DMS79 (cell line): ENCODE results near the gene ZNF865.

Experiments used
- DNase-seq: peaks from one replicate; lab custom pipeline; 2025; lab: John Stamatoyannopoulos, UW

ZNF865 gene

DNA sequence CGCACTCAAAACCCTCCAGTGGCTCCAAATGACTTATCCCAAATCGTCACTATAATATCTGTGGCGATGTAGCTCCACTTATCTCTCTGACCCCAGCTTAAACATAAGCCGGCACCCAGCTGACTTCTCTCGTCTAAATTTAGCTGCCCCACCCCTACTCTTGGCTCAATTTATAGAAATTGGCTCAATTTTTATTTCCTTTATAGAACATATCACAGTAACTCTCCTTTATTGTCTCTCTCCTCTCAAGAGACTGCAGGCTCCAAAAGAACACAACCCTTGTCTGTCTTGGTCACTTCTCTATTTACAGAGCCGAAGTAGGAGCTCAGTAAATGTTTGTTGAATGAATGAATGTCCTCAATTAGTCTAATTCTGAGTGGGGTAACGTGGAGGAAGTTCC lies 18.1 kb downstream of the ZNF865 start:
- no peak for DNase-seq

DNA sequence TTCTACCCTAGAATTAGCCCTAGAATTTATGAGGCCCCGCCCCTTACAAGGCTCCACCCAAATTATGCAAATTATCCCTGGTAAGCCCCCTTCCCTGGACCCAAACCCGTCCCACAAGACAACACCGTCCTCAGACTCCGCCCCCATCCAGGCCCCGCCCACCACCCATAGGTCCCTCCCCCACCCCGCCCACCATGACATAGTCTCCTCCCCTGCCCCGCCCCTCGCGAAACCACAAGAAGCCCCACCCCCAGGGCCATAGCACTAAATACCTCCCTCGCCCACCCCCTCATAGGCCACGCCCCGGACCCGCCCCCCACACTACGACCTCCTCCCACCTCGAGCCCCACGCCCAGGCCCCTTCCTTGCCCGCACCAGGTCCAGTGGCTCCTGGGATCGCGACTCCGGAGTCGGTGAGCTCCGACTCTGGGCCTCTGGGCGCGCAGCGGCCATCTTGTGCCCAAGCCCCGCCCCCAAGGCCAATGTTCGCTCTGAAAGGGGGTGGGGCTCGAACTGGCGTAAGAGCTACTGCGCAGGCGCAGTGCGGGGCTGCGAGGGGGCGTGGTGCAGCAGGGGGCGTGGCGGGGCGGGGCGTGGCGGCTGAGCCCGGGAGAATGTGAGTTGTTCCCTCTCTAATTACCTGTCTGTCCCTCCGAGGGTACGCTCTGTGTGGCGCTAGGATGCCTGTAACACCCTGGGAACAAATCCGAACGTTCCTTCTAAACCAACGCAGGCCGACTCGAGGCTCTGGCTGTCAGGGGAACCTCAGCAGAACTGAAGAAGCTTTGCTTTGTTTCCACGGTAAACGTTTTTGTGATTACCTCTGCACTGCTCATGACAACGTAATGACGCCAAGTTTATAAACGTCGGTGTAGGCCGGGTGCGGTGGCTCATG lies 18.9 kb downstream of the ZNF865 start, which contains the start of gene ZNF784:
TSS of gene ZNF784 (minus strand) at position 458 of the 895 bp plus-strand sequence. CDS start at position 453, 5 bp downstream.
- DNase-seq = peak; percentile 85

DNA sequence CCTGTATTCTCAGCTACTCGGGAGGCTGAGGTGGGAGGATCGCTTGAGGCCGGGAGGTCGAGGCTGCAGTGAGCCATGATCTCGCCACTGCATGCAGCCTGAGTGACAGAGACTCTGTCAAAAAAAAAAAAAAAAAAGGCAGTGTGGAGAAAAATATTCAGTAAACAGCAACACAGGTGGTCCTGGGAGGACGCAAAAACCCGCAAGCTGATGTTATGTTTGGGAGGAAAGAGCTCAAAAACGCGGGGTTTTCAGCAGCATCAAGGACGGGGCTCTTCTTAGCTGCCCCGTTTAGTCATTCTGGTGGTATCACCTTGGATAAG lies 19.5 kb downstream of the ZNF865 start:
- no peak for DNase-seq

DNA sequence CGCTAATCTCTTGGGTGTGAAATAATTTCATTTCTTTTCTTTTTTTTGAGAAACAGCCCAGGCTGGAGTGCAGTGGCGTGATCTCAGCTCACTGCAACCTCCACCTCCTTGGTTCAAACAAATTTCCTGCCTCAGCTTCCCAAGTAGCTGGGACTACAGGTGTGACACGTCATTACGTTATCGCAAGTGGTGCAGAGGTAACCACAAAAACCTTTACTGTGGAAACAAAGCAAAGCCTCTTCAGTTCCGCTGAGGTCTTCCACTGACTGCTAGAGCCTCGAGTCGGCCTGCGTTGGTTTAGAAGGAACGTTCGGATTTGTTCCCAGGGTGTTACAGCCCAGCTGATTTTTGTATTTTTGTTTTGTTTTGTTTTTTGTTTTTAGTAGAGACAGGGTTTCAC lies 20.9 kb downstream of the ZNF865 start:
- no peak for DNase-seq

GRCh38 chr19:55632463-55632834 lies 27.0 kb downstream of the ZNF865 start:
- DNase-seq = peak; percentile 76

DNA sequence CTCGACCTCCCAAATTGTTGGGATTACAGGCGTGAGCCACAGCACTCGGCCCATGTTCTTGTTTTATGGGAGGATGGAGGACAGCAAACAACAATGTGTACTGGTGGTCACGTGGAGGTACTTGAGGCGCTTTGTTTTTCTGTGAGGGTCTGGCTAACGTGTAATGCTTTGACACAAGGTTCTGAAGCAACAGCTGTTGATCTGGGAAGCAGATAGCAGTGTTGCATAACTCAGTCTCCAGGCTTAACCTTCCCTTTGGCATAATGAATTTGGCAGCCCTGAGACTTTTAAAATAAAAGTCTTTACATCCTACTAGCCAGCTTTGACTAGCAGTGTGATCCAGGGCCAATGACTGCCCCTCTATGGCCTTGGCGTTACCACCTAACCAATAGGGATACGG lies 28.4 kb downstream of the ZNF865 start:
- DNase-seq = no peak

DNA sequence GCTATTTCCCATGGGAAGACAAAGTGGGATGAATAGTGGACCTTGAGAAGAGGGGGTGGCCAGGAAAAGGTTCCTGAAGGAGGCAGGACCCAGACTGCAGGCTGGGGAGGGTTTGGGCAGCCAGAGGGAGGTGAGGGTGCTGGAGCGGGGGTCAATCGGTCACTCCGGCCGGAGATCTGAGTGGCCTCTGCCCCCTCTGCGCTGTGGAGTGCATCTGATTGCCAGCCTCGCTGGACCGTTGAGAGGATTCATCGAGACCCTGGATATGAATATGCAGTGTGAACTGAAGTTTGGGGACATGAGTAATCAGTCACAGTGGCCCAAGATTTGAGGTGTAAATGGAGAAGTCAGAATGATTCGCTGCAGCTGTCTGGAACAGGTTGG lies 29.9 kb downstream of the ZNF865 start:
- no peak for DNase-seq

DNA sequence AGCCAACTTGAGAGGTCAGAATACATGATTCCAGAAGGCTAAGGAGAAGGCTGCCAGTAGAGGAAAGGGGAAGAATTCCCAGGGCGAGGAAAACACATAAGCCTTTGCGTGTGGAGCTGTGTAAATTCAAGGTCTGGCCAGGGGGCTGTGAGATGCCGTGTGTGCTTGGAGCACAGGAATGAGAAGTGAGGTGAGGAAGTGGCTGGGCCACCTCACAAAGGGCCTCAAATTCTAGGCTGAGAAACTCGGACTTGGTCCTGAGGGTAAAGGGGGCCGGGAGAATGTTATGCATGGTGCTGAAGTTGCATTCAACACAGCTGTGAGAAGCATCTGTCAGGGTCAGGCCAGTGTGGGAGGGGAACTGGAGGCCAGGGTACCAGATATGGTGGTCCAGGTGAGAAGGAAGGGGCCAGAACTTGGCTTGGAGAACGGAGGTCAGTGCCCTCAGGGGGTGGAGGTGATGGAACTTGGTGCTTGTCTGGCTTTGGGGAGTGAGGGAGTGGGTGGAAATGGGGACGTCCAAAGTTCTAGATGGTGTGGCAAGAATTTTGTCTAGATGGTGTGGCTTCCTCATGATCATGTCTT lies 30.5 kb downstream of the ZNF865 start:
- no peak for DNase-seq

DNA sequence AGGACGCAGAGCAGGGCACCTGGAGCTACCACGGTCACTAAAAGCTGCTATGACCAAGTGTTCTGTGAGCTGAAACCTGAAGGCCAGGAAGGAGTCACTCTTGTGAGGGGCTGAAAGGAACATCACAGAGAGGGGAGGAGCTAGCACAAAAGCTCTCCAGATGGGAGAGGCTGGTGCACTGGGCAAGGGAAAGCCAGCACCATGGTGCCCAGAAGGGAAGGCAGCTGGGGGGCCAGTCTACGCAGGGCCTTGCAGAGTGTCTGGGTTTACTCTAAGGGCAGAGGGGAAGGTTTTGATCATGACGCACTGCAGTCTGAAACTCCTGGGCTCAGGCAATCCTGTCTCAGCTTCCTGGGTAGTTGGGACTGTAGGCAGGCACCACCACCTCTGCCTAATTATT lies 31.3 kb downstream of the ZNF865 start:
- DNase-seq = no peak

- DNase-seq = no peak
Observed at GRCh38 chr19:55637534-55637933, 32.1 kb downstream of the ZNF865 start.

DNA sequence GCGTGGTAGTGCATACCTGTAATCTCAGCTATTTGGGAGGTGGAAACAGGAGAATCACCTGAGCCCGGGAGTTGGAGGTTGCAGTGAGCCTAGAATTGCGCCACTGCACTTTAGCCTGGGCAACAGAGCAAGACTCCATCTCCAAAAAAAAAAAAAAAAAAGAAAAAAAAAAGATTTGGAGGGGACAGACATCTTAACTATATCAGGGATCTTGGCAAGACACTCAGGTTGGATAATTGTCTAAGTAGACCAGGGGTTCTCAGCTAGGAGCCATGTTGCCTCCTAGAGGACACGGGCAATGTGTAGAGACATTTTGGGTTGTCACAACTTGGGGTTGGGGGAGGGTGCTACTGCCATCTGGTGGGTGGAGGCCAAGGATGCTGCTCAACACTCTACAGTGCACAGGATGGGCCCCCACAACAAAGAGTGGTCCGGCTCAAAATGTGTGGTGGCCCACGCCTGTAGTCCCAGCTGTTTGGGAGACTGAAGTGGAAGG lies 33.5 kb downstream of the ZNF865 start:
- no peak for DNase-seq

DNA sequence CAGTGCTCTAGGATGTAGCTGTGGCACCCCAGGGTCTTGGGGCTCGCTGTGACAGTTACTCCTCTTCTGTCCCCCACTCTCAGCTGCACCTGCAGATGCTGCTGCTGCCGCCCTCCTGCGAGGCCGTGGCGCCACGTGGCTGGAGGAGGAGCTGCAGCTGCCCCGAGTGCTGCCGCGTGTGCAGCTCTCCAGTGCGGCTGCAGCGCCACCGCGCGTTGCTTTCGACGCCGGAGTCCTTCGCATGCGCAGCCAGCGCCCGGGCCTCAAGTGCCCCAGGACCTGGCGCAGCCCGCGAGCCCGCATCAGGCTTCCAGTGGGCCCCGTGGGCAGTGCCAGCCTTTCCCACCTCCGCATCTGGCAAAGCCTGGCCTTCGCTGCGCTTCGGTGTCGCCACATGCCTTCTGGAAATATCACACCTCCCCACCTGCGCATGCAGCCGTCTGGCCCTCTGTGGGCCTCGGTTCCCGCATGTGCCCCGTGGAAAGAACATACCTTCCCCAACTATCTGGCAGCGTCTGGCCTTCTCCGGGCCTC lies 34.7 kb downstream of the ZNF865 start:
- DNase-seq = peak; percentile 70

DNA sequence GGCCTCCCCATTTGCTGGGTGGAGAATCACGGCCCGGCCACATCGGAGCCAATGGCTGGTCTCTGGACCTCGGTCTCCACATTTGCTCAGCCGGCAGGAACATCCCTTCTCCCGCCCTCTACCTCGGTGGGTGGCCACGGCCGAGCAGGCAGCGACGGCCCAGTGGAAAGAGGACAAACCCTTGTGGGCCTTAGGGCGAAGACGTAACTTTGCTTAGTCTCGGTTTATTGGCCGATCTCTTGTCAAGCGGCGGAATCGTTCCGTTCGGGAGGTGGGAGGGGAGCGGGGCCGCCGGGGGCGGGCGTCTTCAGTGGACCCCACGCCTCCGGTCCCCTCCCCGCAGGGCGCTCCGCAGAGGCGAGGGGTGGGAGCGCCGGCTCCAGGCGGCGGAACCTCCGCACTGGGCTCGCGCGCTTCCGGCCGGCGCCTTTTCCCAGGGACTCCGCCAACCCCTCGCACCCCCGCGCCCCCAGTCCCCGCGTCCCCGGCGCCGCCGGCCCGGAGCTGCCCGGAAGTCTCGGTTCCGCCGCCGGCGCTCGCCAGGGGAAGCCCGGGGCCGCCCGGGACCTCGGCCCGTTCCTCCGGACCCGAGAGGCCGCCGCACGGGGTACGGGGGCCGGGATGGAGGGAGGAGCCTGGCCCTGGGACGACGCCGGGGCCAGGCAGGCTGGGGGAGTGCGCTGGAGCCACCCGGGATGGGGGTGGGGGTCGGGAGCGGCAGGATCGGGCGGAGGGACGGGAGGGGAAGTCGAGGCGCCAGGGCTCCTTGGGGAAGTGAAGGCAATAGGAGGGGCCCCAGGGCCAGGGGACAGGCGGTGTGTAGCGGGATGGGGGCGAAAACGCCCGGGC lies 35.4 kb downstream of the ZNF865 start, which contains the start of gene ZNF580:
TSS of gene ZNF580 (plus strand) at position 426 of the 849 bp plus-strand sequence. CDS start 1,507 bp downstream, outside the sequence.
- DNase-seq = peak; percentile 33

GRCh38 chr19:55641426-55642152 lies 36.1 kb downstream of the ZNF865 start:
- no peak for DNase-seq

DNA sequence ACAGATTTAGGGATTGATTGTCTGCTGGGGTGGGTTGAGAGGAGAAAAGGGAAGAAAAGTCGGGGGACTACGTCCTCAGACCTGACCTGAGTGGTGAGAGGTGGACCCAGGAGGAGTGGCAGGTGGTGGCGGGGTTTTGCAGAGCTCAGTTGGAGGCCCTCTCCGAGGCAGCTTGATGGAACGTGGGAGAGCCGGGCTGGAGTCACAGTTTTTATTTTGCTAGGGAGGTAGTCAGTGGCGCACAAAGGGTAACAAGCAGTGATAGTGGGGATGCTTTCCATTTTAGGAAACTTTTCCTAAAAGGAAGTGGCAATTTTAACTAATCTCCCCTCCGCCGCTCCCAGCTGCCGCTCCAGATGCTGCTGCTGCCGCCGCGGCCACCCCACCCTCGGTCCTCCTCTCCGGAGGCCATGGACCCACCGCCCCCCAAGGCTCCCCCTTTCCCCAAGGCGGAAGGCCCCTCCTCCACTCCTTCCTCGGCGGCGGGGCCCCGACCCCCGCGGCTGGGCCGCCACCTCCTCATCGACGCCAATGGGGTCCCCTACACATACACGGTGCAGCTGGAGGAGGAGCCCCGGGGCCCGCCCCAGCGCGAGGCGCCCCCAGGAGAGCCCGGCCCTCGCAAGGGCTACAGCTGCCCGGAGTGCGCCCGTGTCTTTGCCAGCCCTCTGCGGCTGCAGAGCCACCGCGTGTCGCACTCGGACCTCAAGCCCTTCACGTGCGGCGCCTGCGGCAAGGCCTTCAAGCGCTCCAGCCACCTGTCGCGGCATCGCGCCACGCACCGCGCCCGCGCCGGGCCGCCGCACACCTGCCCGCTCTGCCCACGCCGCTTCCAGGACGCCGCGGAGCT lies 36.9 kb downstream of the ZNF865 start:
- no peak for DNase-seq

GRCh38 chr19:55643003-55643886 lies 37.8 kb downstream of the ZNF865 start, which contains the start of gene ZNF581:
Gene ZNF581, plus strand, starts transcription at chr19:55643649. Its CDS starts 923 bp downstream, at chr19:55644572.
- DNase-seq = peak; percentile 17

GRCh38 chr19:55643887-55644176 lies 38.4 kb downstream of the ZNF865 start:
- no peak for DNase-seq

- DNase-seq = no peak
Observed at GRCh38 chr19:55644191-55644833, 38.9 kb downstream of the ZNF865 start.
